Tibial nerve (tissue), 4 donors: ENCODE results near the gene APOBEC2.

Experiments used
- CTCF ChIP-seq, 5 experiments: fragments of 200-600 bp in 3 of 5; fragments of 450-650 bp in 2 of 5; sonication (generic) in 3 of 5; IDR thresholded peaks; one replicate each; pipeline ENCODE4 v1.5.1; 2016 to 2019; ENCODE audit warnings: antibody characterized with exemption in 5 of 5, mild to moderate bottlenecking in 3 of 5, moderate library complexity in 2 of 5
- EP300 ChIP-seq, 2 donors: sonication (generic); formaldehyde crosslinking; IDR thresholded peaks; one replicate each; pipeline ENCODE4 v1.6.1; 2017; ENCODE audit warnings: antibody characterized with exemption in 2 of 2, mild to moderate bottlenecking in 1 of 2
- POLR2A ChIP-seq, 2 donors: fragments of 450-650 bp; IDR thresholded peaks; one replicate each; pipeline ENCODE4 v1.6.1; 2017; ENCODE audit warnings: antibody characterized with exemption in 2 of 2, mild to moderate bottlenecking in 2 of 2, moderate library complexity in 2 of 2

DNA sequence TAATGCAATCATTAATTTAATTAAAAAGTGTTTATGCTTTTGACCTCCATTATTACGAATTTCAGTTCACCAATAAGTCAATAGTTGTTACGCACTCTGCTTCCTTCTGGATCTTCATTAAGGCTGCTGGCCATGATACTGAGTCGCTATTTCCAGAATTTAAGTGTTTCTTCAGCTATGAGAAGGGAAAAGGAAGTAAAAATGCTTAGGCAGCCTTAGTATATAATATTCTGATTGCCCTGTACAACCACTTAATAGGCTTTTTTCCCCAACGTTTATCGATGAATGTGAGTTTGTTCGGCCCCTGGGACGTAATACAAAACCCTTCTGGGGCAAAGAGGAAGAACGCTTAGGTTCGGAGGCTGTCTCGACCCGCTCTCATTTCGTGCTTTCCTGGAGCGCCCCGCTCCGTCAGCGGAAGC lies 18.5 kb downstream of the APOBEC2 start:
- no peak for TF ChIP-seq CTCF (IDR thresholded peaks at IDR 0.05)
- TF ChIP-seq POLR2A (IDR thresholded peaks at IDR 0.05) = no peak
- no peak for TF ChIP-seq EP300 (IDR thresholded peaks at IDR 0.05)
